Activated CD8-positive, alpha-beta memory T cell treated with anti-CD3 and anti-CD28 coated beads, Interleukin-2, amount 50 U/mL, for 1 hour (primary cell): ENCODE measurements around the gene TMIGD2.
"Not testable (repeated sequence)": the region's sequence is repeated elsewhere in the genome, so short reads cannot be mapped to it uniquely, and the experiment has no call there.

Experiments
- DNase-seq: peaks from one replicate; pipeline ENCODE4 v3.0.0-alpha.2; 2020; ENCODE audit errors: extremely low read depth

The TMIGD2 gene

DNA sequence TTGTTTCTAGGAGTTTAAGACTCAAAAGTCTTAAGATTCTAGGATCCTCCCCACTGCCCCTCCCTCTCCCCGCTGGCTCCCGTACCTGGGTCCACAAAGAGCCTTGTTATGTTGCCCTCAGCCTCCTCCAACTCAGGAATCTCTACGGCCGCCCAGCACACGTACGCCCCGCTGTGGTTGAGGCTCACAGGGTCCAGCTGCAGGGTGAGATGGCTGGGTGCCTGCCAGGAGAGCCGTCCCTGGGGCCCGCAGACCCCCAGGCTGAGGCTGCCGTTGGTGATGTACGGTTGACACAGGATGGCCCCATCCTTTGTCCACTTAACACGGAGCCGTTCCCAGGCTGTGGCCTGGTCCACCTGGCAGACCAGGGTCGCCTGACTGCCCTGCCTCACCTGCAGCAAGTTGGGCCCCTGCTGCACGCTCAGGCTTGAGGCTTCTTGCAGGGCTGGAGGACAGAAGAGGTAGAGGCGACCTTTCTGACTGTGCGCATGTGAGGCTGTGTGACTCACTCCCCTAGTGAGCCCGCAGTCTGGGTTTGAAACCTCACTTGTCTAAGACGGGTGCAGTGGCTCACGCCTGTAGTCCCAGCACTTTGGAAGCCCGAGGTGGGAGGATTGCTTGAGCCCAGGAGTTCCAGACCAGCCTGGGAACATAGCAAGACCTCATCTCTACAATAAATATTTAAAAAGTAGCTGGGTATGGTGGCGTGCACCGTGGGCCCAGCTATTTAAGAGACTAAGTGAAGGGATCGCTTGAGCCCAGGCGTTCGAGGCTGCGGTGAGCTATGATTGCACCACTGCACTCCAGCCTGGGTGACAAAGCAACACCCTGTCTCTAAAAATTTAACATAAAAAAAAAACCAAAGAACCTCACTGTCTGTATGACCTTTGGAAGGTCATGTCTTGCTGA lies 4.0 kb downstream of the TMIGD2 start:
- no peak for DNase-seq

DNA sequence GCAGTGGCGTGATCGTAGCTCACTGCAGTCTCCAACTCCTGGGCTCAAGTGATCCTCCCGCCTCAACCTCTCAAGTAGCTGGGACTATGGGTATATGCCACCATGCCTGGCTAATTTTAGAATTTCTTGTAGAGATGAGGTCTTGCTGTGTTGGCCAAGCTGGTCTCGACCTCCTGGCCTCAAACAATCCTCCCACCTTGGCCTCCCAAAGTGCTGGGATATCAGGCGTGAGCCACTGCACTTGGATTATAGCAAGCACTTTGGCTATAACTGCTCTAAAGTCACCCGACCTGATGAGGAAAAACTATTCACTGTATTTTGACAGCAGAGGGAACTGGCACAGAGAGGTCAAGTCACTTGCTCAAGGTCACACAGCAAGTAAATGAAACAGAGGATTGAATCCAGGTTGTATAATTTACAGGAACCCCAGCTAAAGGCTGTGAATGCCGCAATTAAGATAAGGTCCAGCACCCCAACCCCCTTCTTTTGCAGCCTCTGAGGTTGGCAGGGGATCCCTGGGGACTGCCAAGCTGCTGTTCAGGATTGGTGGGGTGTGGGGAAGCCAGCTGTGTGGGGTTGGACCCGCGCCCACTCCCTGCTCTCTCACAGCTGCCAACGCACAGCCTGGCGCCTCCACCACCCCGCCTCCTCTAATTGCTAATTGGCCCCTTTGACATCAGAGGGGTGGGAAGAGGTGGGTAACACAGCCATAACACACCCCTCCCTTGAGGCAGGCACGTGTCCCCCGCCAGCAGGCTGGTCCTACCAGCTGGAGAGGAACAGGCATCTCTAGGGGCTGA lies 6.0 kb downstream of the TMIGD2 start:
- no peak for DNase-seq

DNA sequence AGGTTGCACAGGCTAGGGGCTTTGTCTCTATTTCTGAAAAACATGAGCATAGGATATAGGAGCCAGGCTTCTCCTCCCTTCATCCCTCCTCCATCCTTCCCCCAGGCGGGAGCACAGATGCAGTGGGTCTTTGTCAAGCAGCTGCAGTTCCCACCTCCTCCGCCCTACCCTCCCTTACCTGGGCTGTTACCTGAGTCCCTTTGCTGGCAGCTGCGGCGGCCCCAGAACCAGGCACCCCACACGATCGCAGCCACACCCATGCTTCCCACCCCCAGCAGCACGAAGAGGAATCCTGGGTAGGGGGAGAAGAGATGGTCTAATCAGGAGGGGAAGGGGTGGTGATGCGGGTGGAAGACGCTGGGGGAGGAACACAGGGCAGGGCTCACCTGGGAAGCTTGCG lies 7.8 kb downstream of the TMIGD2 start:
- no peak for DNase-seq

DNA sequence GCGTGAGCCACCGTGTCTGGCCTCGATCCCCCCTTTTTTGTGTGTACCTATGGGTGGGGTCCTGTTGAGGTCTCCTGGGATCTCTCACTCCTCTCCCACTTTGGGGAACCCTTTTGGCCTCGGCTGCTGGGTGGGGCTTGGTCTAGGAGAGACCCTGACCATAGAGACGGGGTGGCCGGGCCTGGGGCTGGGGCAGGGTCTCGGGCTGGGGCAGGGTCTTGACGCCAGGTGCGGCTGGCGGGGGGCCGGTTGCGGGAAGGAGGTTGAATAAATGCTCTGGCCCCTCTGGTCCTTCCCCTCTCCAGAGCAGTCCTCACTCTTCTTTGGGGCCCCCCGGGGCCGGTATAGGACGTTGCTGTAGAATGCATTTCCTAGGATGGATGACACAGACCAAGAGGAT lies 9.7 kb downstream of the TMIGD2 start:
- no peak for DNase-seq

DNA sequence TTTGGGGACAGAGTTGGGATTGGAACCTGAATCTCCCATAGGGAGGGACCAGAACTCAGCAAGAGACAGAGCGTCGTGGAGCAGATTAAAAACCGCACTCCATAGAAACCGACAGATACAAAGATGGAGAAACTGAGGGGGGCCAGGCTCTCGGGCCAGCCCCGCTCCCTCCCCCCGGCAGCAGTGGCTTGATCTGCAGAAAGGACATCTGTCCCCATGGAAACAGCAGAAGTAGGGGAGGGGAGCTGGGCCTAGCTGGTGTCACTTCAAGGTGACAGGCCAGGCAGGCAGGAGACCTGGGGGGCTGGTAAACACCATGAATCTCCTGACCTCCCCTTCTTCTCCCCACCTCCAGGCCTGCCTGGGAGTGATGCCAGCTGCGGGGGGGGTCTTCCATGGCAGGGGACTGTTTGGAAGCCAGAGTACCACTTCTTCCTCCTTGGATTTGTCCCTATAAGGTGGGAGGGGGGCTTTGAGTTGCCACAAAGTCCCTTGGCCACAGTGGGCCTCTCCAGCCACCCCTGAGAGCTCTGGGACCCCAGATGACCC lies 10.9 kb downstream of the TMIGD2 start:
- DNase-seq = no peak

DNA sequence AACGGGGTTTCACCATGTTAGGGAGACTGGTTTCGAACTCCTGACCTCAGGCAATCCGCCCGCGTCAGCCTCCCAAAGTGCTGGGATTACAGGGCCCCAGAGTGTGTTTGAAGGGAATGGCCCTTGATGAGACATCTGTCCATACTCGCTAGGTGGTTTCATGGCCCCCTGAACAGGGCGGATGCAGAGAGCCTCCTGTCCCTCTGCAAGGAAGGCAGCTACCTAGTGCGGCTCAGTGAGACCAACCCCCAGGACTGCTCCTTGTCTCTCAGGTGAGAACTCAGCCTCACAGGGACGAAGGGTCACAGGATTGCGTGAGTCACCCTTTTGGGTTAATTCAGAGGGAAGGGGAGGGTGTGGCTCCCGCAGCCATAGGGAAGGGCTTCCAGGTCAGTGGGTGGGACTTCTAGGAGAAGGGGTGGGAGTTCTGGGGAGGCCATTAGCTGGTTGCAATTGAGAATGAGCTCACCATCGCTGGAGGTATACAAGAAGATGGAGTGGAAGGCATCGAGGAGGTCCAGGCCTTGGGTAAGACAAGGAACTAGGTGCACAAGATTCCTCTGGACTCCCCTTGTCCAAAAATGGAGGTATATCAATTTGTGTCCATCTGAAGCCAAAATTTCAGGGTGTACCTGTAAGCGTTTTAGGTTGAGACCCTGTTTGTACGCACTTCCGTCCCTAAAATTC lies 14.0 kb downstream of the TMIGD2 start:
- no peak for DNase-seq

DNA sequence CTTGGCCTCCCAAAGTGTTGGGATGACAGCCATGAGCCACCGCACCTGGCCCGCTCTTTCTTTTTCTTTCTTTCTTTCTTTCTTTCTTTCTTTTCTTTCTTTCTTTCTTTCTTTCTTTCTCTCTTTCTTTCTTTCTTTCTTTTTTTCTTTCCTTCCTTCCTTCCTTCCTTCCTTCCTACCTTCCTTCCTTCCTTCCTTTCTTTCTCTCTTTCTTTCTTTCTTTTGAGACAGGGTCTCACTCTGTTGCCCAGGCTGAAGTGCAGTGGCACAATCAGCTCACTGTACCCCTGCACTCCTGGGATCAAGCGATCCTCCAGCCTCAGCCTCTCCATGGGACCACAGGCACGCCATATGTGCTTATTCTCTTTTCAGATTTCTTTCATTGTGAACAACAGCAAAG lies 16.0 kb downstream of the TMIGD2 start:
- DNase-seq = not testable (repeated sequence)

DNA sequence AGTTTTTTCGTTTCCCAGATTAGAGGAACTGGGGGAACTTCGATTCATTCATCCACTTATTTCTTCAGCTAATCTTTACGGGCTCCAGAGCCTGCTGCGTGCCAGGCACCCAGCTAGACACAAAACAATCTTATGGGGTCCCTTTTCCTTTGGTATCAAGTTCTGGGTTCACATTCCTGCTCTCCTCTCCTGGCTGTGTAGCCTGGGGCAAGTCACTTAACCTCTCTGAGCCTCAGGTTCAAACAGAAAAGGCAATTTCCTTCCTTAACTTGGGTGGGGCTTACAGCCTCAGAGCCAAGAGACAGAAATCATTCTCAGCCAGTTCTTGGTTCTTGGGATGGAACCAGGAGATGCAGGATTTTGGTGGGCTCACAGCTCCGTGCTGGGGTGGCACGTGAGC lies 17.2 kb downstream of the TMIGD2 start:
- DNase-seq = no peak

DNA sequence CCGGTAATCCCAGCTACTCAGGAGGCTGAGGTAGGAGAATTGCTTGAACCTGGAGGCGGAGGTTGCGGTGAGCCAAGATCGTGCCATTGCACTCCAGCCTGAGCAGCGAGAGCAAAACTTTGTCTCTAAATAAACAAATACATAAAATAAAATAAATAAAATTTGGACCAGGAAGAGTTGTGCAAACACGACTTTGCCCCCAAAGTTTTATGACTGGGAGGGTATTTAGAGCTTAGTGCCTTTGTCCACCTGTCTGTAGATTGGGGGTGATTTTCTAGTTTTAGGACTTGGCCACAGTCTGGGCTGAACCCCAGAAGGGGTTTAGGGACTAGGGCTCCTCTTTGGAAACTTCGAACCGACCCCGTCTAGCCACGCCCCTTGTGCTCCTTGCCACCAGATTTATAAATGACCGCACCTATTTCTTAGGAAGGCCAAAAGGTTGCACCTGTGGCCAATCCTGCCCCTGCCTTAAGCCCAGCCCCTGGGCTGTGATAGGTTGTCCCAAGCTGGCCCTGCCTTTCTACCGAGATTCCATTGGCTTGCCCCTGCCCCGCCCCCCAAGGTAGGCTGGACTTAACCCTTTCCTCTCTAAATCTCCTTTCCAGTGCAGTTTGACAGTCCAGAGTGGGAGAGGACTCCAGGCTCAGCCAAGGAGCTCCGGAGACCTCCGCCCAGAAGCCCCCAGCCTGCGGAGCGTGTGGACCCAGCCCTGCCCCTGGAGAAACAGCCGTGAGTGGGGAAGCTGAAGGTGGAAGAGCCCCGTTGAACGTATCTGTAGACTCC lies 17.8 kb downstream of the TMIGD2 start:
- DNase-seq = no peak

DNA sequence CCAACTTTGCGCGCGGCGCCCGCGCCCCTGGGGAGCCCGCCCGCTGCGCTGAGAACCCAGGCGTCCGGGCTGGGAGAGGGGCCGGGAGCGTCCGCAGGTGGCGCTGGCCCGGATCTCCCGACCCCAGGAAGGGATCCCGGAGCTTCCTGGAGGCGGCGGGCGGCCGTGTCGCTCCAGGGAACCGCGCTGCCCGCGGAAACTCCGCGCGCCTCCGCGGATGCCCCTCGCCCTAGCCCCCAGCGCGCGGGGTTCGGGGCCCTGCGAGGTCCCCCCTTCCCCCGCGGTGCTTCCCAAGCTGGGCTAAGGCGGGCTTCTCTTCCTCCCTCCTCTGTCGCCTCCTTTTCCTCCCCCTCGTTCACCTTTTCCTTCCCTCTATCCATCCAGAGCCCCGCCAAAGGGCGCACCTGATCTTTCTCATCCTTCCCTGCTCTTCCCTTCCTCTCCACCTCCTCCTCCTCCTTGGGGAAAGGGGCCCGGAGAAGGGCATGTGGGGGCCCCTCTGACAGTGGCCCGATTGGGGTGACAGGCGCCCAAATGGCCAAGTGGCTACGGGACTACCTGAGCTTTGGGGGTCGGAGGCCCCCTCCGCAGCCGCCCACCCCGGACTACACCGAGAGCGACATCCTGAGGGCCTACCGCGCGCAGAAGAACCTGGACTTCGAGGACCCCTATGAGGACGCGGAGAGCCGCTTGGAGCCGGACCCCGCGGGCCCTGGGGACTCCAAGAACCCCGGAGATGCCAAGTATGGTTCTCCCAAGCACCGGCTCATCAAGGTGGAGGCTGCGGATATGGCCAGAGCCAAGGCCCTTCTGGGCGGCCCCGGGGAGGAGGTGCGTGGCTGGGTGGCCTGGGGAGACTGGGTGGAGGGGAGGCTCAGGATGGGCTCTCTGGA lies 22.4 kb downstream of the TMIGD2 start:
- no peak for DNase-seq

DNA sequence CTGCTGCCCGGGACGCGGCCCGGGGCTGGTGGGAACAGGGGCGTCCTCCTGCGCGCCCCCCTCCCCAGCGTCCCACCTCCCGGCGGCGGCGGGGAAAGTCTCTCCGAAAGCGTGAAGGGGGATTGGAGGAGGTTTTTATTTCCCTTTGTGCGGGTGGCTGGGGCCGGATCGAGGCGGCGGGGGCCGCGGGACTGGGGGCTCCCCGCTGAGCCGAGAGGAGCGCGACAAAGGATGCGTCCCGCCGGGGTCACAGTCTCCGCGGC lies 23.0 kb downstream of the TMIGD2 start:
- DNase-seq = no peak

DNA sequence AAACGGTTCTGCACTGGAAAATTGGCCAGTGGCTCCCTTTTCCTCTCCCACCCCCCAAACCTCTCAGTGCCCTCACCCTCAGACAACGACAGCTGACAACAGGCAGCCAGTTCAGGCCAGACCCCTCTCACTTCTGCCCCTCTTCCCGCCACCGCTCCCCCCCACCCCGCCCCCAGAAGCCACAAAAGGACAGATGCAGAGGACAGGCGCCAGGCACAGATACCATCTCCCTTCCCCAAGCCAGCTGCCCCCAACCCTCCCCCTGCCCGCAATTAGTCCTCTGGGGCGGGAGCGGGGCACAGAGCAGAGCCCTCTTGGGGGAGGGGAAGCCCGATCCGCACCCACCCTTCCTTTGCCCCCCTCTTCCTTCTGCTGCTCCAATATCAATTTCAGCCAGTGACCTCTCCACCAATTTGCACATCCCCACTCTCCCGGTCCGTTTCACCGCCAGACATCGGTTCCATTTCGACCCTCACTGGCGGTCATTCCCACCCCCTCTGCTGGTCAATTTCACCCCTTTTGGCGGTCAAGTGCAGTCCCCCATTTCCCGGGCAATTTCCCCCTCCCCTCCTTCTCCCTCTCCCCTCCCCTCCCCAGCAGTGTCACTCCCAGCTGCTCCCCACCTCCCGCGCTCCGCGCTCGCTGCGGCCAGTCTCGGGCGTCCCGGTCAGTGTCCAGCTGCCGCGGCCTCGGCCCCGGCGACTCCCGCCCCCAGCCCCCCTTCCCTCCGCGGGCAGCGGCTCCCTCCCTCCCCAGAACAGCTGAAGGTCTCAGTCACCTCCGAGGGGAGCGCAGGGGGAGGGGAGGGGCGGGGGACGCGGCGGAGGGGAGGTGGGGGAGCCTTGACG lies 23.5 kb downstream of the TMIGD2 start, which contains the start of gene SHD:
Gene SHD, plus strand, starts transcription at position 848 of the 848 bp plus-strand sequence. CDS start 798 bp downstream, outside the sequence.
- no peak for DNase-seq

DNA sequence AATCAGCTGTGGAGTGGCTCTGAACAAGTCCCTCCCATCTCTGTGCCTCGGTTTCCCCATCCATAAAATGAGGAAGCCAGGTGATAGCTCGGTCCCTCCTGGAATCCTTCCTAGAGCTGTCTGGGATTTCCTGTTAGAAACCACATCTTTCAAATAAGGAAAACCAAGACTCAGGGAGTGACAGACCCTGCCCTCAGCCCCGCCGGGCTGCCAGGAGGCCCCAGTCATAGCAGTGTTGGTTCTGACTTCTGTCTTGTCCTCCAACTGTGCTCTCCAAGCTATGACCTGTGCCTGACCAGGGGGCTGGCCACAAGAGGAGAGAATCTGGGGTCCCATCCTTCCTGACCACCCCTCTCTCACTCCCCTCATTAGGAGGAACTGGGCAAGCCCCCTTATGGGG lies 24.2 kb downstream of the TMIGD2 start:
- DNase-seq = no peak

DNA sequence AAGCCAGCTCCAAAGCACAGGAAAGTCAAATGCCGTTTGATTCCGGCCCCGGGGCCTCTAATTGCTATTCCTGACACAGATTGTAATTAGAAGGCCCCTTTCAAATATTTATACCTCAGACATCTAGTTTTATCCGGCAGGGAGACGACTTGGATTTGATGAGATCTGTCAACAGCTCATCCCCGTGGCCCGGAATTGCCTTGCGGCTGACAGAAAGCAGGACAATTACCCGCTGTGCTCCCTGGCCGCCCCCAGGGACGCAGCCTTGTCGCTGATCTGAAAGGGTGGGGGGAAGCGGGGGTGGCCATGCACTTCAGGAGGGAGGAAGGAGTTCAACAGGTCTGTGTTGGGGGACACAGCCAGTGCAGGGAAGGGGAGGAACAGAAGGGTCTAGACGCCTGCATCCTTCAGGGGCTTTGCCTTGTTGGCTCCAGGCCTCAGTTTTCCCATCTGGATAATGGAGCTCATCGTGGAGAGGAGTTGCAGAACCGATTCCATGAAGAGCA lies 24.9 kb downstream of the TMIGD2 start:
- DNase-seq = no peak

DNA sequence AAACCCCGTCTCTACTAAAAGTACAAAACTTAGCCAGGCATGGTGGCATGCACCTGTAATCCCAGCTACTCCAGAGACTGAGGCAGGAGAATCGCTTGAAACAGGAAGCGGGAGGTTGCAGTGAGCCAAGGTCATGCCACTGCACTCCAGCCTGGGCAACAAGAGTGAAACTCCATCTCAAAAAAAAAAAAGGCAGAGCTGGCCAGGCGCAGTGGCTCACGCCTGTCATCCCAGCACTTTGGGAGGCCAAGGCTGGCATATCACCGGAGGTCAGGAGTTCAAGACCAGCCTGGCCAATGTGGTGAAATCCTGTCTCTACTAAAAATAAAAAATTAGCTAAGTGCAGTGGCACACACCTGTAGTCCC lies 27.9 kb downstream of the TMIGD2 start:
- not testable (repeated sequence) for DNase-seq

DNA sequence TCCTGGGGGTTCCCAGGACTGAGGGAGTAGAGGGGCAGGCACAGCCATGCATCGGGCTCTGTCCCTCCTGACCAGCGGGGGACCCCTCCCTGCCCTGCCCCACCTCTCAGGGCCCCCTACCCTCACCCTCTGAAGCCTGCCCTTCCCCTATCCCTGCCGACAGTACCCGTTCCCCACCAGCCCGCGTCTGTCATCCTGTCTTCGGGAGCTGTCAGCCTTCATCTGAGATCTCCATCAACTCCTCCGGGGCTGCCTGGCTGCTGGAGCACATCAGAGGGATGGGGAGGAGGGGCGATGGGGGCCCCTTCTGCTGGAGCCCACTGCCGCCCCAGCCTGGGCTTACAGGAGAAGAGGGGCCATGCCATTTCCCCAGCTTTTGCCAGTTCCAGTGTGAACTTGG lies 29.3 kb downstream of the TMIGD2 start:
- no peak for DNase-seq

DNA sequence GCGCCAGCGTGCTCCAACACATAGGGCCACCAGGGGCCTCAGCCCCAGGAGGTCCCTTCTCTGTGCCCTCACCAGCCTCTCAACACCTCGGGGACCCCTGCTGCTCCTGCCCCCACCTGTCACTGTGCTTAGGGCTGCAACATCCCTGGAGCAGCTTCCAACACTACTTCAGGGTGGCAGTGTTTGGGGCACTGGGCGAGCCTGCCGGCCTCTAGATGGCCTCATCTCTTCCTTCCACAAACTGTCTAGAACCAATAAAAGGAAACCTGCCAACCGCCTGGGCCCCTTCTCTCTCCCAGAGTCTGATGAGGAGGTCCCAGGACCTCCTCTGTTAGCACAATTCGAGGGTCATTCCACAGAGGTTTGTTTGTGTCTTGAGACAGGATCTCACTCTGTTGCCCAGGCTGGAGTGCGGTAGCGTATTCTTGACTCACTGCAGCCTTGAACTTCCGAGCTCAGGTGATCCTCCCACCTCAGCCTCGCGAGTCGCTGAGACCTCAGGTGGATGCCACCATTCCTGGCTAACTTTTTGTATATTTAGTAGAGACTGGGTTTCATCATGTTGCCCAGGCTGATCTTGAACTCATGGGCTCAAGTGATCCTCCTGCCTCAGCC lies 33.3 kb downstream of the TMIGD2 start:
- no peak for DNase-seq

DNA sequence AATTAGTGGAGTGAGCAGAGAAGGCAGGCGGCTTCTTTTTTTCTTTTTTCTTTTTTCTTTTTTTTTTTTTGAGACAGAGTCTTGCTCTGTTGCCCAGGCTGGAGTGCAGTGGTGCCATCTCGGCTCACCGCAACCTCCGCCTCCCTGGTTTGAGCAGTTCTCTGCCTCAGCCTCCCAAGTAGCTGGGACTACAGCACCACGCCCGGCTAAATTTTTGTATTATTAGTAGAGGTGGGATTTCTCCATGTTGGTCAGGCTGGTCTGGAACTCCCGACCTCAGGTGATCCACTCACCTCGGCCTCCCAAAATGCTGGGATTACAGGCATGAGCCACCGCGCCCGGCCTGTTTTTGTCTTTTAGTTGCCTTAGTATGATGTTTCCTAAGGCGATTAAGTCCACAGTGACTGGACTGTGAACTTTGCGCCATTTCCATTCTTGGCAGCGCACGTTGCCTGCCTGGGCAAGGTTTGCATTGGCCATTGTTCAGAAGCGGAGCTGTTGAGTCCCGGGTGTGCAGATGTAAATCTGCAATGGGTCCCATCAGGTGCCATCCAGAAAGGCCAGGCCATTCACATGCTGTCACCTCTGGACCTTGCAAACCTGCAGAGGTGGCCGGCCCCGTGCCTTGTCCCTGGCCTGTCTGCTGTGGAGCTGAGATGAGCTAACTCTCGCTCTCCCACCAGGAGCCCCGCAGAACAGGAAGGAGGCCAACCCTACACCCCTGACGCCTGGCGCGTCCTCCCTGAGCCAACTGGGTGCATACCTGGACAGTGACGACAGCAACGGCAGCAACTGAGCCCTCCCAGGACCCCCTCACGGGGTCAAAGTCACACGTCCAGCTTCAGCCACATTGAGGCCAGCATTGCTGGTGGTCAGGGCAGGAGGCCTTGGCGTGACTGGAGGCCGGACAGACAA lies 34.0 kb downstream of the TMIGD2 start:
- DNase-seq = no peak
